Measurements from ENCODE around the gene SNRNP70.

SNRNP70 gene

GRCh38 chr19:49097453-49098288 is 12.4 kb downstream of the SNRNP70 start:
- Histone ChIP-seq H3K36me3 (ENCODE audit: insufficient read depth, low read length) (peaks cover 72% of the 10 kb centered on the region), H2AFZ (ENCODE audit: low read depth, low read length) (no peak overlapping the region), H3K4me1 (ENCODE audit: insufficient read depth, low read length) (peaks cover 3% of the 10 kb centered on the region), H3K27me3 (ENCODE audit: insufficient read depth, low read length) (no peaks in the 10 kb centered on the region), H3K4me3 (ENCODE audit: low read length) (no peak overlapping the region), H3K9me3 (ENCODE audit: low read length) (no peaks in the 10 kb centered on the region)

GRCh38 chr19:49098795-49099194 is 13.5 kb downstream of the SNRNP70 start:
- Histone ChIP-seq H3K27me3 (ENCODE audit: insufficient read depth, low read length) (no peaks in the 10 kb centered on the region), H3K36me3 (ENCODE audit: insufficient read depth, low read length) (peaks cover 76% of the 10 kb centered on the region), H3K9me3 (ENCODE audit: low read length) (no peaks in the 10 kb centered on the region), H3K4me3 (ENCODE audit: low read length) (no peak overlapping the region), H2AFZ (ENCODE audit: low read depth, low read length) (no peak overlapping the region), H3K4me1 (ENCODE audit: insufficient read depth, low read length) (peaks cover 3% of the 10 kb centered on the region)

GRCh38 chr19:49101160-49101559 is 15.9 kb downstream of the SNRNP70 start:
- Histone ChIP-seq H3K4me1 (ENCODE audit: insufficient read depth, low read length) (no peaks in the 10 kb centered on the region), H3K36me3 (ENCODE audit: insufficient read depth, low read length) (peaks cover 75% of the 10 kb centered on the region), H2AFZ (ENCODE audit: low read depth, low read length) (no peak overlapping the region), H3K4me3 (ENCODE audit: low read length) (no peak overlapping the region), H3K27me3 (ENCODE audit: insufficient read depth, low read length) (no peaks in the 10 kb centered on the region), H3K9me3 (ENCODE audit: low read length) (no peaks in the 10 kb centered on the region)

- peaks cover 79% of the 10 kb centered on the region for H3K36me3 ChIP-seq (ENCODE audit: insufficient read depth, low read length)
These were observed 17.1 kb downstream of the SNRNP70 start for GRCh38 chr19:49102303-49102702.

GRCh38 chr19:49103331-49104085 is 18.3 kb downstream of the SNRNP70 start:
- Histone ChIP-seq H3K4me1 (ENCODE audit: insufficient read depth, low read length) (no peaks in the 10 kb centered on the region), H3K27me3 (ENCODE audit: insufficient read depth, low read length) (no peaks in the 10 kb centered on the region), H3K36me3 (ENCODE audit: insufficient read depth, low read length) (peaks cover 82% of the 10 kb centered on the region), H3K4me3 (ENCODE audit: low read length) (no peak overlapping the region), H3K9me3 (ENCODE audit: low read length) (no peaks in the 10 kb centered on the region), H2AFZ (ENCODE audit: low read depth, low read length) (no peak overlapping the region)

More at GRCh38 chr19:49102303-49102702, 17.1 kb downstream of the SNRNP70 start:
- H2AFZ ChIP-seq (ENCODE audit: low read depth, low read length): no peak overlapping the region
- no peaks in the 10 kb centered on the region for H3K4me1 ChIP-seq (ENCODE audit: insufficient read depth, low read length)
- no peaks in the 10 kb centered on the region for H3K9me3 ChIP-seq (ENCODE audit: low read length)
- no peak overlapping the region for H3K4me3 ChIP-seq (ENCODE audit: low read length)
- no peaks in the 10 kb centered on the region for H3K27me3 ChIP-seq (ENCODE audit: insufficient read depth, low read length)

- Histone ChIP-seq H3K4me1 (ENCODE audit: insufficient read depth, low read length) (no peaks in the 10 kb centered on the region), H3K4me3 (ENCODE audit: low read length) (no peak overlapping the region), H3K27me3 (ENCODE audit: insufficient read depth, low read length) (no peaks in the 10 kb centered on the region), H2AFZ (ENCODE audit: low read depth, low read length) (no peak overlapping the region), H3K9me3 (ENCODE audit: low read length) (no peaks in the 10 kb centered on the region), H3K36me3 (ENCODE audit: insufficient read depth, low read length) (peaks cover 82% of the 10 kb centered on the region)
These were observed 19.1 kb downstream of the SNRNP70 start for GRCh38 chr19:49104229-49104864.

- Histone ChIP-seq H3K36me3 (ENCODE audit: insufficient read depth, low read length) (peaks cover 71% of the 10 kb centered on the region), H3K27me3 (ENCODE audit: insufficient read depth, low read length) (no peaks in the 10 kb centered on the region), H3K9me3 (ENCODE audit: low read length) (no peaks in the 10 kb centered on the region), H3K4me3 (ENCODE audit: low read length) (no peak overlapping the region), H3K4me1 (ENCODE audit: insufficient read depth, low read length) (no peaks in the 10 kb centered on the region), H2AFZ (ENCODE audit: low read depth, low read length) (no peak overlapping the region)
These were observed 21.4 kb downstream of the SNRNP70 start for GRCh38 chr19:49106648-49107135.

GRCh38 chr19:49107625-49108459 is 22.6 kb downstream of the SNRNP70 start:
- H3K9me3 ChIP-seq (ENCODE audit: low read length): no peaks in the 10 kb centered on the region
- no peak overlapping the region for H3K4me3 ChIP-seq (ENCODE audit: low read length)
- H3K27me3 ChIP-seq (ENCODE audit: insufficient read depth, low read length): no peaks in the 10 kb centered on the region
- no peak overlapping the region for H2AFZ ChIP-seq (ENCODE audit: low read depth, low read length)
- peaks cover 64% of the 10 kb centered on the region for H3K36me3 ChIP-seq (ENCODE audit: insufficient read depth, low read length)
- H3K4me1 ChIP-seq (ENCODE audit: insufficient read depth, low read length): no peaks in the 10 kb centered on the region

- H3K27me3 ChIP-seq (ENCODE audit: insufficient read depth, low read length): no peaks in the 10 kb centered on the region
- H3K36me3 ChIP-seq (ENCODE audit: insufficient read depth, low read length): peaks cover 55% of the 10 kb centered on the region
- H3K4me3 ChIP-seq (ENCODE audit: low read length): no peak overlapping the region
- no peaks in the 10 kb centered on the region for H3K9me3 ChIP-seq (ENCODE audit: low read length)
- H2AFZ ChIP-seq (ENCODE audit: low read depth, low read length): no peak overlapping the region
- H3K4me1 ChIP-seq (ENCODE audit: insufficient read depth, low read length): peaks cover 3% of the 10 kb centered on the region
These were observed 23.8 kb downstream of the SNRNP70 start for GRCh38 chr19:49109051-49109450.

GRCh38 chr19:49109569-49110233 is 24.4 kb downstream of the SNRNP70 start:
- Histone ChIP-seq H3K4me3 (ENCODE audit: low read length) (no peak overlapping the region), H3K36me3 (ENCODE audit: insufficient read depth, low read length) (peaks cover 49% of the 10 kb centered on the region), H3K9me3 (ENCODE audit: low read length) (no peaks in the 10 kb centered on the region), H3K4me1 (ENCODE audit: insufficient read depth, low read length) (peaks cover 3% of the 10 kb centered on the region), H3K27me3 (ENCODE audit: insufficient read depth, low read length) (no peaks in the 10 kb centered on the region), H2AFZ (ENCODE audit: low read depth, low read length) (no peak overlapping the region)

- no peak overlapping the region for H2AFZ ChIP-seq (ENCODE audit: low read depth, low read length)
- H3K36me3 ChIP-seq (ENCODE audit: insufficient read depth, low read length): peaks cover 42% of the 10 kb centered on the region
- no peaks in the 10 kb centered on the region for H3K9me3 ChIP-seq (ENCODE audit: low read length)
These were observed 25.3 kb downstream of the SNRNP70 start for GRCh38 chr19:49110567-49110966.

More at GRCh38 chr19:49110567-49110966, 25.3 kb downstream of the SNRNP70 start:
- Histone ChIP-seq H3K4me1 (ENCODE audit: insufficient read depth, low read length) (peaks cover 3% of the 10 kb centered on the region), H3K4me3 (ENCODE audit: low read length) (no peak overlapping the region), H3K27me3 (ENCODE audit: insufficient read depth, low read length) (no peaks in the 10 kb centered on the region)

Data from neuron (in vitro differentiated cells).